ENCODE measurements around the gene TMEM243. TPM values are rescaled to one million over a fixed set of nuclear protein-coding genes. Genes with fewer than 3 reads are reported as not detected.
A peak's percentile ranks its signal among the peaks of the same experiment; 100 is the strongest.

The TMEM243 gene
- total and polyA plus RNA-seq, 4 donors = 58.1 to 120 (median 85.1) TPM

- Histone ChIP-seq H3K9ac (ENCODE audit: insufficient read depth in 1 of 2, low read length in 2 of 2) (no peak overlapping the region), H3K9me3 (ENCODE audit: control insufficient read depth in 4 of 4, insufficient read depth in 3 of 4, low read length in 3 of 4) (no peaks in the 10 kb centered on the region), H3K4me1 (ENCODE audit: control insufficient read depth in 5 of 5, insufficient read depth in 5 of 5, low read length in 5 of 5) (peaks cover 4 to 27% (median 12%) of the 10 kb centered on the region in 5 donors), H3K27me3 (ENCODE audit: control insufficient read depth in 3 of 3, insufficient read depth in 3 of 3, low read length in 2 of 3) (no peaks in the 10 kb centered on the region), H3K36me3 (ENCODE audit: control insufficient read depth in 4 of 4, insufficient read depth in 4 of 4, low read length in 4 of 4) (peaks cover 0 to 7% (median 3%) of the 10 kb centered on the region in 4 donors), H3K4me3 (no peak overlapping the region), H3K27ac (ENCODE audit: low read depth in 1 of 2, low read length in 1 of 2) (no peak overlapping the region)
- no peak for ATAC-seq (ENCODE audit: insufficient read depth, low FRiP score)
- TF ChIP-seq CTCF (IDR thresholded peaks at IDR 0.05; ENCODE audit: control extremely low read depth, extremely low read depth) = no peak
- no peak for DNase-seq
- WGBS, 2 donors = 98 to 99% methylated on average over 3 of the region's 3 CpGs
Measured at GRCh38 chr7:87215046-87215445, 4.5 kb downstream of the TMEM243 start.

DNA sequence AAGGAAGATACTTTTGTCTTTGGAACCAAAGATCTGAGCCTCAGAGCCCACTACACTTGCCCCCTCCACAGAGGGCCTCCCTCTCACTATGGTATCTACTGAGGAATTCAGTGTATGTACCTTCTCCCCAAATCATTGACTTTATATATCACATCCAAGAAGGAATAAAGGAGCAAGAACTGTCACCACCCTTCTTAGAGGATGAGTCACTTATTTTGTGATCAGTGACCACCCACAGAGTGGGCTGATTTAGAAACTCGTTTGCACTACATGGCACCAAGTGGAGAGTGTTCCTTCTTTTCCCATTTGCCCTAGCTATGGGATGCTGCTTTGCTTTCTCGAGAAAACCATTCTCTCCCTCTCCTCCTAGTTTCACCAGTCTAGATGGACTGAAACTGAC lies 5.7 kb downstream of the TMEM243 start:
- TF ChIP-seq CTCF (IDR thresholded peaks at IDR 0.05; ENCODE audit: control extremely low read depth, extremely low read depth) = no peak
- ATAC-seq (ENCODE audit: insufficient read depth, low FRiP score) (no peak), DNase-seq (no peak)
- no peak overlapping the region for H3K9ac ChIP-seq (ENCODE audit: insufficient read depth in 1 of 2, low read length in 2 of 2)
- H3K9me3 ChIP-seq (ENCODE audit: control insufficient read depth in 4 of 4, insufficient read depth in 3 of 4, low read length in 3 of 4) = no peaks in the 10 kb centered on the region
- no peaks in the 10 kb centered on the region for H3K27me3 ChIP-seq (ENCODE audit: control insufficient read depth in 3 of 3, insufficient read depth in 3 of 3, low read length in 2 of 3)
- H3K4me1 ChIP-seq (ENCODE audit: control insufficient read depth in 5 of 5, insufficient read depth in 5 of 5, low read length in 5 of 5) = peaks cover 4 to 26% (median 12%) of the 10 kb centered on the region in 5 donors
- peak overlapping the region in 1 of 2 donors; percentile 21 for H3K27ac ChIP-seq (ENCODE audit: low read depth in 1 of 2, low read length in 1 of 2)
- 44 to 72% methylated on average over 2 of the region's 2 CpGs for WGBS, 2 donors
- H3K4me3 ChIP-seq = no peak overlapping the region
- H3K36me3 ChIP-seq (ENCODE audit: control insufficient read depth in 4 of 4, insufficient read depth in 4 of 4, low read length in 4 of 4) = peaks cover 0 to 7% (median 3%) of the 10 kb centered on the region in 4 donors

DNA sequence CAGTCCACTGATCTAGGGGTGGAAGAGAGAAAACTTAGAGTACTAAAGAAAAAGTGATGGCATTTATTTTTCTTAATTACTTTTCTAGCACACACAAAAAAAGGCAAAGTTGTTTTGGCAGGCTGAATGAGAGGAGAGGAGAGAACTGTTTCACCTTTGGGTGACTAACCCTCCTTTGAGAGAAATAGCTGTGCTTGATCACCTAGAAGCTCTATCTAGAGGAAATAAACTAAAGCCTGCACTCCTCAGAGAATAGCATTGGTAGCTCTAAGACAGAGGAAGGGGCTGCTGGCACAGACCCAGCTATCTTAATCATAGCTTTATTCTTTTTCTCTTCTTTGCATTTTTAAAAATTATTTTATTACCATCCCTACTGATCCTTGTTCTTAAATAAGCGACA lies 6.3 kb downstream of the TMEM243 start:
- no peak for ATAC-seq (ENCODE audit: insufficient read depth, low FRiP score)
- H3K27me3 ChIP-seq (ENCODE audit: control insufficient read depth in 3 of 3, insufficient read depth in 3 of 3, low read length in 2 of 3) = no peaks in the 10 kb centered on the region
- DNase-seq = no peak
- H3K27ac ChIP-seq (ENCODE audit: low read depth in 1 of 2, low read length in 1 of 2) = no peak overlapping the region
- H3K4me1 ChIP-seq (ENCODE audit: control insufficient read depth in 5 of 5, insufficient read depth in 5 of 5, low read length in 5 of 5) = peaks cover 4 to 21% (median 12%) of the 10 kb centered on the region in 5 donors
- TF ChIP-seq CTCF (IDR thresholded peaks at IDR 0.05; ENCODE audit: control extremely low read depth, extremely low read depth) = no peak
- no peak overlapping the region for H3K9ac ChIP-seq (ENCODE audit: insufficient read depth in 1 of 2, low read length in 2 of 2)
- no peak overlapping the region for H3K4me3 ChIP-seq
- 75 to 77% methylated on average over 1 of the region's 1 CpG for WGBS, 2 donors
- no peaks in the 10 kb centered on the region for H3K9me3 ChIP-seq (ENCODE audit: control insufficient read depth in 4 of 4, insufficient read depth in 3 of 4, low read length in 3 of 4)
- H3K36me3 ChIP-seq (ENCODE audit: control insufficient read depth in 4 of 4, insufficient read depth in 4 of 4, low read length in 4 of 4) = peaks cover 0 to 7% (median 3%) of the 10 kb centered on the region in 4 donors

DNA sequence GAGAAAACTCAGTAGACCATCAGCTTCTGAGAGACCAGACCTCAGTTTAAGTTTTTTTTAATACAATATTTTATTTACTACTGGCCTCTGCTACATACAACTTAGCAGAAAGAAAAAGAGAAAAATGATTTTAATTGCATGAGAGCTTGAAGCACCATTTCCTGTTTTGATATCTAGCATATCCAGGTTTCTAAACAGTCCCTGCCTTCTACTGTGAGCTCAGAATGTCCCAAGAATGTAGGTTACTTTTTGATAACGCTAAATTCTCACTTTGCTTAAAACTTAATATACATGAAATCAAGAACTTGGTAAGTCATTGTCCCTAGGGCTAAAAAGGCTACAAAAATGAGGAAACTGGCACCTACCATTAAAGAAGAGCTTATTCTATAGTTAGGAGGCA lies 7.0 kb downstream of the TMEM243 start:
- WGBS, 2 donors = 33 to 50% methylated on average over 1 of the region's 1 CpG

More for the DNA sequence above, 7.0 kb downstream of the TMEM243 start:
- H3K4me1 ChIP-seq (ENCODE audit: control insufficient read depth in 5 of 5, insufficient read depth in 5 of 5, low read length in 5 of 5) = peaks cover 4 to 17% (median 8%) of the 10 kb centered on the region in 5 donors
- H3K9ac ChIP-seq (ENCODE audit: insufficient read depth in 1 of 2, low read length in 2 of 2) = no peak overlapping the region
- no peak overlapping the region for H3K4me3 ChIP-seq
- no peak overlapping the region for H3K27ac ChIP-seq (ENCODE audit: low read depth in 1 of 2, low read length in 1 of 2)
- H3K36me3 ChIP-seq (ENCODE audit: control insufficient read depth in 4 of 4, insufficient read depth in 4 of 4, low read length in 4 of 4) = peaks cover 0 to 7% (median 3%) of the 10 kb centered on the region in 4 donors
- ATAC-seq (ENCODE audit: insufficient read depth, low FRiP score) (no peak), DNase-seq (no peak)
- no peaks in the 10 kb centered on the region for H3K27me3 ChIP-seq (ENCODE audit: control insufficient read depth in 3 of 3, insufficient read depth in 3 of 3, low read length in 2 of 3)
- no peak for TF ChIP-seq CTCF (IDR thresholded peaks at IDR 0.05; ENCODE audit: control extremely low read depth, extremely low read depth)
- no peaks in the 10 kb centered on the region for H3K9me3 ChIP-seq (ENCODE audit: control insufficient read depth in 4 of 4, insufficient read depth in 3 of 4, low read length in 3 of 4)
